Retinal pigment epithelial cell (primary cell): ENCODE results near the gene SEZ6.

Experiments used
- DNase-seq: peaks from one replicate; pipeline ENCODE4 v3.0.0-alpha.2; 2010; ENCODE audit warnings: low read depth
- H3K4me3 ChIP-seq: 2 replicates; pipeline ENCODE4 v1.5.1; 2011; ENCODE audit warnings: mild to moderate bottlenecking, low read length, control low read depth, moderate library complexity
- CTCF ChIP-seq: conservative IDR thresholded peaks from 2 replicates; pipeline ENCODE4 v1.5.1; 2011; ENCODE audit warnings: low read depth, low read length, control low read depth, inconsistent platforms

The SEZ6 gene

GRCh38 chr17:28911411-28912045 is 94.3 kb downstream of the SEZ6 start:
- no peak overlapping the region for H3K4me3 ChIP-seq
- TF ChIP-seq CTCF: no peak
- DNase-seq: no peak

GRCh38 chr17:28910534-28910933 is 95.3 kb downstream of the SEZ6 start:
- TF ChIP-seq CTCF: no peak
- H3K4me3 ChIP-seq: no peak overlapping the region
- DNase-seq: no peak

- no peak for TF ChIP-seq CTCF
- H3K4me3 ChIP-seq: no peak overlapping the region
- no peak for DNase-seq
Observed at GRCh38 chr17:28908640-28909167, 97.1 kb downstream of the SEZ6 start.

- H3K4me3 ChIP-seq: no peak overlapping the region
- TF ChIP-seq CTCF: no peak
- DNase-seq: no peak
Observed at GRCh38 chr17:28907709-28908475, 97.9 kb downstream of the SEZ6 start.

- no peak for TF ChIP-seq CTCF
- DNase-seq: no peak
- no peak overlapping the region for H3K4me3 ChIP-seq
Observed at GRCh38 chr17:28906706-28907438, 99.0 kb downstream of the SEZ6 start.

GRCh38 chr17:28906276-28906675 is 99.6 kb downstream of the SEZ6 start:
- H3K4me3 ChIP-seq: no peak overlapping the region
- no peak for DNase-seq
- no peak for TF ChIP-seq CTCF
